SK-N-SH treated with all-trans-retinoic acid at 6 μM for 48 hours (cell line): ENCODE data around the gene ZNF91.
"Not testable (repeated sequence)": the region's sequence is repeated elsewhere in the genome, so short reads cannot be mapped to it uniquely, and the experiment has no call there.

Experiments
- ATAC-seq: fragments of 200-7000 bp; cut with Tn5 transposase; 3 replicates; pipeline ENCODE4 v1.9.1; 2020; ENCODE audit warnings: mild to moderate bottlenecking, moderate library complexity
- ARNTL ChIP-seq: fragments of 450-650 bp; formaldehyde crosslinking; IDR thresholded peaks from 2 replicates; pipeline ENCODE4 v1.5.0; 2020; ENCODE audit warnings: low read depth, mild to moderate bottlenecking, moderate library complexity, borderline replicate concordance
- BACH2 ChIP-seq: fragments of 250-450 bp; sonication (Bioruptor Pico); IDR thresholded peaks from 2 replicates; pipeline ENCODE4 v1.9.0; 2021; ENCODE audit warnings: mild to moderate bottlenecking, borderline replicate concordance
- CSDC2 ChIP-seq: fragments of 250-450 bp; sonication (Bioruptor Pico); IDR thresholded peaks from 2 replicates; pipeline ENCODE4 v1.5.0; 2020; ENCODE audit warnings: mild to moderate bottlenecking, moderate library complexity
- ESRRG ChIP-seq: fragments of 250-450 bp; sonication (Bioruptor Pico); IDR thresholded peaks from 2 replicates; pipeline ENCODE4 v1.6.1; 2021; ENCODE audit warnings: mild to moderate bottlenecking
- ISL1 ChIP-seq: fragments of 250-450 bp; sonication (Bioruptor Pico); IDR thresholded peaks from 2 replicates; pipeline ENCODE4 v2.1.2; 2022; ENCODE audit warnings: mild to moderate bottlenecking, moderate library complexity
- OSR1 ChIP-seq: fragments of 250-450 bp; sonication (Bioruptor Pico); IDR thresholded peaks from 2 replicates; pipeline ENCODE4 v1.8.0; 2022; ENCODE audit warnings: moderate library complexity, mild to moderate bottlenecking, inconsistent platforms
- PPARA ChIP-seq: fragments of 250-450 bp; sonication (Bioruptor Pico); IDR thresholded peaks from 2 replicates; pipeline ENCODE4 v1.5.0; 2020; ENCODE audit warnings: mild to moderate bottlenecking, borderline replicate concordance
- RARB ChIP-seq: fragments of 250-450 bp; sonication (Bioruptor Pico); IDR thresholded peaks from 2 replicates; pipeline ENCODE4 v1.8.0; 2021; ENCODE audit warnings: mild to moderate bottlenecking, moderate library complexity
- SNAI2 ChIP-seq: fragments of 250-450 bp; sonication (Bioruptor Pico); IDR thresholded peaks from 2 replicates; pipeline ENCODE4 v1.5.0; 2020; ENCODE audit warnings: mild to moderate bottlenecking, moderate library complexity
- TCF4 ChIP-seq: fragments of 250-450 bp; sonication (Bioruptor Pico); IDR thresholded peaks from 2 replicates; pipeline ENCODE4 v1.8.0; 2021; ENCODE audit warnings: mild to moderate bottlenecking, moderate library complexity, borderline replicate concordance
- ZC3H10 ChIP-seq: fragments of 250-450 bp; sonication (Bioruptor Pico); IDR thresholded peaks from 2 replicates; pipeline ENCODE4 v1.5.1; 2021; ENCODE audit warnings: mild to moderate bottlenecking, moderate library complexity
- ZFP3 ChIP-seq: fragments of 250-450 bp; sonication (Bioruptor Pico); IDR thresholded peaks from 2 replicates; pipeline ENCODE4 v1.5.0; 2020; ENCODE audit warnings: mild to moderate bottlenecking, moderate library complexity
- ZNF8 ChIP-seq: fragments of 450-650 bp; formaldehyde crosslinking; IDR thresholded peaks from 2 replicates; pipeline ENCODE4 v1.5.0; 2020; ENCODE audit warnings: mild to moderate bottlenecking, moderate library complexity
- TF ChIP-seq, protein P1 (sequence below): fragments of 250-450 bp; sonication (Bioruptor Pico); IDR thresholded peaks from 2 replicates; pipeline ENCODE4 v1.8.0; 2020; ENCODE audit warnings: mild to moderate bottlenecking, moderate library complexity, borderline replicate concordance
- TF ChIP-seq, protein P2 (sequence below): fragments of 250-450 bp; sonication (Bioruptor Pico); IDR thresholded peaks from 2 replicates; pipeline ENCODE4 v1.8.0; 2021; ENCODE audit warnings: low read depth, mild to moderate bottlenecking, moderate library complexity, borderline replicate concordance
- TF ChIP-seq, protein P3 (sequence below): fragments of 250-450 bp; sonication (Bioruptor Pico); IDR thresholded peaks from 2 replicates; pipeline ENCODE4 v1.5.1; 2021; ENCODE audit warnings: mild to moderate bottlenecking, moderate library complexity
- TF ChIP-seq, protein P4 (sequence below): fragments of 250-450 bp; sonication (Bioruptor Pico); IDR thresholded peaks from 2 replicates; pipeline ENCODE4 v1.5.0; 2020; ENCODE audit warnings: mild to moderate bottlenecking, moderate library complexity
- TF ChIP-seq, protein P5 (sequence below): fragments of 250-450 bp; sonication (Bioruptor Pico); IDR thresholded peaks from 2 replicates; pipeline ENCODE4 v1.5.1; 2020; ENCODE audit warnings: low read depth, mild to moderate bottlenecking, moderate library complexity

ZNF91 gene

DNA sequence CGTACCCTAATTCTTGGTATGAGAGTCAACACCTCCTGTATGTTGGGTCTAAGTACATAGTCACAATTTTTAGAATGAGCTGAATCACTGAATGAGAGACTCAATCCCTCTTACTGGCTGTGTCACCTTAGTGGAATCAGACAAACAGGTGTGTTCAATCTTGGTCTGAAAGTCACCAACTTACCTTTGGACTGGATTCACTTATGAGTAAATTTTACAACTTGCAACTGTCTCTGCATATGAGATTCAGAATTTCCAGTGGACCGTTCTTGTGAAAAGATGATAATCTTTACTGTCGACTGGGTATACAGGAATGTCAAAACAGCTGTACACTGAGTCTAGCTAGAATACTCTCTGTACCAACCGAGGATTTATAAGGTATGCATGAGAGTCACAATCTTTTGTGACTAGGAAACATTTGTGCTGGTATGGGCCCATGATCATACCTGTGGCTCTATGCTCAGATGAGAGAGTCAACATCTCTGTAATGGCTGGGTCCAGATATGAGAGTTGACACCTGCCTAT lies 5.9 kb upstream of the ZNF91 start (continued):
- TF ChIP-seq, protein P1, sequence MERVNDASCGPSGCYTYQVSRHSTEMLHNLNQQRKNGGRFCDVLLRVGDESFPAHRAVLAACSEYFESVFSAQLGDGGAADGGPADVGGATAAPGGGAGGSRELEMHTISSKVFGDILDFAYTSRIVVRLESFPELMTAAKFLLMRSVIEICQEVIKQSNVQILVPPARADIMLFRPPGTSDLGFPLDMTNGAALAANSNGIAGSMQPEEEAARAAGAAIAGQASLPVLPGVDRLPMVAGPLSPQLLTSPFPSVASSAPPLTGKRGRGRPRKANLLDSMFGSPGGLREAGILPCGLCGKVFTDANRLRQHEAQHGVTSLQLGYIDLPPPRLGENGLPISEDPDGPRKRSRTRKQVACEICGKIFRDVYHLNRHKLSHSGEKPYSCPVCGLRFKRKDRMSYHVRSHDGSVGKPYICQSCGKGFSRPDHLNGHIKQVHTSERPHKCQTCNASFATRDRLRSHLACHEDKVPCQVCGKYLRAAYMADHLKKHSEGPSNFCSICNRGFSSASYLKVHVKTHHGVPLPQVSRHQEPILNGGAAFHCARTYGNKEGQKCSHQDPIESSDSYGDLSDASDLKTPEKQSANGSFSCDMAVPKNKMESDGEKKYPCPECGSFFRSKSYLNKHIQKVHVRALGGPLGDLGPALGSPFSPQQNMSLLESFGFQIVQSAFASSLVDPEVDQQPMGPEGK (CRISPR knock-in tag): no peak

DNA sequence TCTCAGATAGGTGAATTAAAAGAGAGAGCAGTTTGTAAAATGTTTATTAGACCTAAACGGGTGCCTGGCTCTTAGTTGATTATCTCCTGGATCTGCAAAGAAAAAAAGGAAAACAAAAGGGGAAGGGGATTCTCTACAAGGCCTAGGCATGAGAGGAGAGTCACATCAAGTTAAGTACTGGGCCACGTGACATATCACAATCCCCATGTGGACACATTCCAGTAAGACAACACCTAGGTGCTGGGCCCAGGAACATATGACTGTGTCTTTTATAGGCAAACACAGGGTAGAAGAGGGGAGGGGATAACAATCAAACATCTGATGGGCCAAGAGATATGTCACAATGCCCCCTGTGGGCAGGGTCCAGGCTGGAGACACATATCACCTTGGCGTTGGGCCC lies 4.2 kb upstream of the ZNF91 start:
- no peak for ATAC-seq
- no peak for TF ChIP-seq ZC3H10 (CRISPR knock-in tag)
- TF ChIP-seq, protein P2, sequence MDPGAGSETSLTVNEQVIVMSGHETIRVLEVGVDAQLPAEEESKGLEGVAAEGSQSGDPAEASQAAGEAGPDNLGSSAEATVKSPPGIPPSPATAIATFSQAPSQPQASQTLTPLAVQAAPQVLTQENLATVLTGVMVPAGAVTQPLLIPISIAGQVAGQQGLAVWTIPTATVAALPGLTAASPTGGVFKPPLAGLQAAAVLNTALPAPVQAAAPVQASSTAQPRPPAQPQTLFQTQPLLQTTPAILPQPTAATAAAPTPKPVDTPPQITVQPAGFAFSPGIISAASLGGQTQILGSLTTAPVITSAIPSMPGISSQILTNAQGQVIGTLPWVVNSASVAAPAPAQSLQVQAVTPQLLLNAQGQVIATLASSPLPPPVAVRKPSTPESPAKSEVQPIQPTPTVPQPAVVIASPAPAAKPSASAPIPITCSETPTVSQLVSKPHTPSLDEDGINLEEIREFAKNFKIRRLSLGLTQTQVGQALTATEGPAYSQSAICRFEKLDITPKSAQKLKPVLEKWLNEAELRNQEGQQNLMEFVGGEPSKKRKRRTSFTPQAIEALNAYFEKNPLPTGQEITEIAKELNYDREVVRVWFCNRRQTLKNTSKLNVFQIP (CRISPR knock-in tag): no peak
- TF ChIP-seq TCF4 (CRISPR knock-in tag): no peak
- TF ChIP-seq SNAI2: no peak
- no peak for TF ChIP-seq ESRRG
- TF ChIP-seq CSDC2 (CRISPR knock-in tag): no peak
- TF ChIP-seq BACH2: no peak
- no peak for TF ChIP-seq ISL1 (CRISPR knock-in tag)
- TF ChIP-seq, protein P3, sequence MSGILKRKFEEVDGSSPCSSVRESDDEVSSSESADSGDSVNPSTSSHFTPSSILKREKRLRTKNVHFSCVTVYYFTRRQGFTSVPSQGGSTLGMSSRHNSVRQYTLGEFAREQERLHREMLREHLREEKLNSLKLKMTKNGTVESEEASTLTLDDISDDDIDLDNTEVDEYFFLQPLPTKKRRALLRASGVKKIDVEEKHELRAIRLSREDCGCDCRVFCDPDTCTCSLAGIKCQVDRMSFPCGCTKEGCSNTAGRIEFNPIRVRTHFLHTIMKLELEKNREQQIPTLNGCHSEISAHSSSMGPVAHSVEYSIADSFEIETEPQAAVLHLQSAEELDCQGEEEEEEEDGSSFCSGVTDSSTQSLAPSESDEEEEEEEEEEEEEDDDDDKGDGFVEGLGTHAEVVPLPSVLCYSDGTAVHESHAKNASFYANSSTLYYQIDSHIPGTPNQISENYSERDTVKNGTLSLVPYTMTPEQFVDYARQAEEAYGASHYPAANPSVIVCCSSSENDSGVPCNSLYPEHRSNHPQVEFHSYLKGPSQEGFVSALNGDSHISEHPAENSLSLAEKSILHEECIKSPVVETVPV (CRISPR knock-in tag): no peak
- TF ChIP-seq ZFP3: no peak
- no peak for TF ChIP-seq PPARA
- TF ChIP-seq ARNTL (CRISPR knock-in tag): no peak
- TF ChIP-seq, protein P1 (CRISPR knock-in tag): no peak
- no peak for TF ChIP-seq RARB (CRISPR knock-in tag)
- TF ChIP-seq, protein P4, sequence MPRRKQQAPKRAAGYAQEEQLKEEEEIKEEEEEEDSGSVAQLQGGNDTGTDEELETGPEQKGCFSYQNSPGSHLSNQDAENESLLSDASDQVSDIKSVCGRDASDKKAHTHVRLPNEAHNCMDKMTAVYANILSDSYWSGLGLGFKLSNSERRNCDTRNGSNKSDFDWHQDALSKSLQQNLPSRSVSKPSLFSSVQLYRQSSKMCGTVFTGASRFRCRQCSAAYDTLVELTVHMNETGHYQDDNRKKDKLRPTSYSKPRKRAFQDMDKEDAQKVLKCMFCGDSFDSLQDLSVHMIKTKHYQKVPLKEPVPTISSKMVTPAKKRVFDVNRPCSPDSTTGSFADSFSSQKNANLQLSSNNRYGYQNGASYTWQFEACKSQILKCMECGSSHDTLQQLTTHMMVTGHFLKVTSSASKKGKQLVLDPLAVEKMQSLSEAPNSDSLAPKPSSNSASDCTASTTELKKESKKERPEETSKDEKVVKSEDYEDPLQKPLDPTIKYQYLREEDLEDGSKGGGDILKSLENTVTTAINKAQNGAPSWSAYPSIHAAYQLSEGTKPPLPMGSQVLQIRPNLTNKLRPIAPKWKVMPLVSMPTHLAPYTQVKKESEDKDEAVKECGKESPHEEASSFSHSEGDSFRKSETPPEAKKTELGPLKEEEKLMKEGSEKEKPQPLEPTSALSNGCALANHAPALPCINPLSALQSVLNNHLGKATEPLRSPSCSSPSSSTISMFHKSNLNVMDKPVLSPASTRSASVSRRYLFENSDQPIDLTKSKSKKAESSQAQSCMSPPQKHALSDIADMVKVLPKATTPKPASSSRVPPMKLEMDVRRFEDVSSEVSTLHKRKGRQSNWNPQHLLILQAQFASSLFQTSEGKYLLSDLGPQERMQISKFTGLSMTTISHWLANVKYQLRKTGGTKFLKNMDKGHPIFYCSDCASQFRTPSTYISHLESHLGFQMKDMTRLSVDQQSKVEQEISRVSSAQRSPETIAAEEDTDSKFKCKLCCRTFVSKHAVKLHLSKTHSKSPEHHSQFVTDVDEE (CRISPR knock-in tag): no peak
- TF ChIP-seq, protein P5, sequence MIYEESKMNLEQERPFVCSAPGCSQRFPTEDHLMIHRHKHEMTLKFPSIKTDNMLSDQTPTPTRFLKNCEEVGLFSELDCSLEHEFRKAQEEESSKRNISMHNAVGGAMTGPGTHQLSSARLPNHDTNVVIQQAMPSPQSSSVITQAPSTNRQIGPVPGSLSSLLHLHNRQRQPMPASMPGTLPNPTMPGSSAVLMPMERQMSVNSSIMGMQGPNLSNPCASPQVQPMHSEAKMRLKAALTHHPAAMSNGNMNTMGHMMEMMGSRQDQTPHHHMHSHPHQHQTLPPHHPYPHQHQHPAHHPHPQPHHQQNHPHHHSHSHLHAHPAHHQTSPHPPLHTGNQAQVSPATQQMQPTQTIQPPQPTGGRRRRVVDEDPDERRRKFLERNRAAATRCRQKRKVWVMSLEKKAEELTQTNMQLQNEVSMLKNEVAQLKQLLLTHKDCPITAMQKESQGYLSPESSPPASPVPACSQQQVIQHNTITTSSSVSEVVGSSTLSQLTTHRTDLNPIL: no peak
- TF ChIP-seq OSR1: no peak
- no peak for TF ChIP-seq ZNF8
- TF ChIP-seq, all 23 proteins: peak for 0

DNA sequence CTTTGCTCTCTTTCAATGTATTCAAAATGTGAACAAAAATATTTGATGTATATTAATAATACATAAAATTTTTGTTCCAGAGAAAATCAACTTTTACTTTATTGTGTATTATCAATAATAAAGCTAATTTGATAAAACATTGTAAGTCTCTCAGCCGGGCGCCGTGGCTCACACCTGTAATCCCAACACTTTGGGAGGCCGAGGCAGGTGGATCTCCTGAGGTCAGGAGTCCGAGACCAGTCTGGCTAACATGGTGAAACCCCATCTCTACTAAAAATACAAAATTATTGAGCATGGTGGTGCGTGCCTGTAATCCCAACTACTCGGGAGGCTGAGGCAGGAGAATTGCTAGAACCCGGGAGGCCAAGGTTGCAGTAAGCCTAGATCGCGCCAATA lies 449 bp upstream of the ZNF91 start:
- ATAC-seq: not testable (repeated sequence)

DNA sequence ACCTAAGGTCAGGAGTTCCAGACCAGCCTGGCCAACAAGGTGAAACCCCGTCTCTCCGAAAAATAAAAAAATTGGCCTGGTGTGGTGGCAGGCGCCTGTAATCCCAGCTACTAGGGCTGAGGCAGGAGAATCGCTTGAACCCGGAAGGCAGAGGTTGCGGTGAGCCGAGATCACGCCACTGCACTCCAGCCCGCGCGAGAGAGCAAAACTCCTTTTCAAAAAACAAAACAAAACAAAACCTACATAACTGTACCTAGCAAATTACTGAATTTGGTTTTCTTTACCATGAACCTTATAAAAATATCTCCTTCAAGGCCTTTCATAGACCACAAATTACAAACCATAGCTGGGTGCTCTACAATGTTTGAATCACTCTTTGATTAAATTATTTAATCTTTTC lies 760 bp downstream of the ZNF91 start:
- TF ChIP-seq, protein P5: no peak
- TF ChIP-seq TCF4 (CRISPR knock-in tag) (no peak), BACH2 (no peak)
- ATAC-seq: peak; percentile 59
